K562 (cell line): ENCODE data around the gene POLR3K. TPM values are rescaled to one million over a fixed set of nuclear protein-coding genes. Genes with fewer than 3 reads are reported as not detected.

Source experiments
- ATAC-seq: fragments of 200-7000 bp; cut with Tn5 transposase; 3 replicates; pipeline ENCODE4 v1.9.1; 2020; ENCODE audit warnings: moderate library complexity
- BruUV-seq: library from RNA; stranded (reverse); fragments of 400-500 nt; replicated peaks from 2 replicates; lab custom pipeline; 2021; lab: Mats Ljungman, UMichigan
- CTCF ChIA-PET: fragments of 300-600 bp; formaldehyde crosslinking; extraction: SDS; loops from one replicate; lab custom pipeline; 2021; ENCODE audit warnings: low intra/inter-chr PET ratio; lab: Yijun Ruan, JAX
- POLR2A ChIA-PET: fragments of 300-600, 350-650 bp; sonication (Branson Sonifier 250); formaldehyde crosslinking; extraction: SDS; loops from one replicate; lab custom pipeline; 2021; ENCODE audit warnings: antibody characterized with exemption, inconsistent platforms; lab: Yijun Ruan, JAX
- DNase-seq, 4 experiments: peaks; one replicate each; pipeline versions ENCODE4 v3.0.0 to v3.0.0-alpha.2; 2011 to 2018; ENCODE audit warnings: low spot score in 3 of 4, mixed read lengths in 3 of 4; ENCODE audit errors: extremely low read depth in 1 of 4
- FAIRE-seq: peaks from 2 replicates; lab custom pipeline; 2011; peaks lifted over from hg19 to GRCh38; lab: Jason Lieb, UNC
- H2AFZ ChIP-seq: 2 replicates; pipeline ENCODE4 v1.6.0; 2011; ENCODE audit warnings: low read depth, low read length, control low read depth, inconsistent platforms
- H3K27ac ChIP-seq: fragments of 200-600 bp; 3 replicates; pipeline ENCODE4 v1.8.0; 2011; ENCODE audit warnings: low read depth, mild to moderate bottlenecking, control low read depth, inconsistent platforms, low read length, moderate library complexity, mixed read lengths; ENCODE audit errors: extremely low read depth
- H3K27me3 ChIP-seq, 2 experiments: fragments of 300-600 bp in 1 of 2; 2 replicates in 1 of 2; 3 replicates in 1 of 2; pipeline versions ENCODE4 v1.6.0 to v1.8.0; 2011; ENCODE audit warnings: inconsistent platforms in 2 of 2, low read length in 2 of 2, mild to moderate bottlenecking in 1 of 2, mixed read lengths in 1 of 2, moderate library complexity in 1 of 2; ENCODE audit not compliant: control insufficient read depth in 2 of 2, insufficient read depth in 2 of 2
- H3K36me3 ChIP-seq: fragments of 300-600 bp; 3 replicates; pipeline ENCODE4 v1.8.0; 2011; ENCODE audit warnings: mild to moderate bottlenecking, low read length, inconsistent platforms; ENCODE audit not compliant: control insufficient read depth, insufficient read depth
- H3K4me1 ChIP-seq, 2 experiments: fragments of 200-600 bp in 1 of 2; replicated peaks in 1 of 2; 2 replicates in 1 of 2; 3 replicates in 1 of 2; pipeline versions ENCODE4 v1.5.1 to v1.8.0; 2011; ENCODE audit warnings: inconsistent platforms in 2 of 2, low read length in 2 of 2, mild to moderate bottlenecking in 1 of 2, mixed read lengths in 1 of 2, moderate library complexity in 1 of 2; ENCODE audit not compliant: control insufficient read depth in 2 of 2, insufficient read depth in 2 of 2
- H3K4me2 ChIP-seq: 2 replicates; pipeline ENCODE4 v1.6.1; 2011; ENCODE audit warnings: low read length, control low read depth, inconsistent platforms, mixed read lengths; ENCODE audit not compliant: insufficient read depth
- H3K4me3 ChIP-seq: fragments of 200-600 bp; sonication (generic), shearing (Covaris generic); 2 replicates; pipeline ENCODE4 v1.5.1; 2016; ENCODE audit warnings: control low read depth, inconsistent platforms
- H3K79me2 ChIP-seq: fragments of 200-600 bp; 3 replicates; pipeline ENCODE4 v1.8.0; 2011; ENCODE audit warnings: low read length, inconsistent platforms; ENCODE audit not compliant: control insufficient read depth, insufficient read depth
- H3K9ac ChIP-seq, 2 experiments: 2 replicates each; pipeline versions ENCODE4 v1.6.0 to v1.6.1; 2011; ENCODE audit warnings: low read depth in 2 of 2, low read length in 2 of 2, control low read depth in 1 of 2, inconsistent platforms in 1 of 2, mild to moderate bottlenecking in 1 of 2, mixed read lengths in 1 of 2; ENCODE audit not compliant: insufficient read depth in 1 of 2
- H3K9me1 ChIP-seq: one replicate; pipeline ENCODE4 v1.6.0; 2011; ENCODE audit warnings: inconsistent platforms, mild to moderate bottlenecking, low read length, moderate library complexity; ENCODE audit not compliant: control insufficient read depth, insufficient read depth
- H3K9me3 ChIP-seq: replicated peaks from 2 replicates; pipeline ENCODE4 v1.5.1; 2011; ENCODE audit warnings: low read depth, low read length, inconsistent platforms; ENCODE audit not compliant: control insufficient read depth, insufficient read depth
- H4K20me1 ChIP-seq: replicated peaks from 2 replicates; pipeline ENCODE4 v1.6.1; 2011; ENCODE audit warnings: low read length, inconsistent platforms, mixed read lengths; ENCODE audit not compliant: control insufficient read depth, insufficient read depth
- KAT7 ChIP-seq: sonication (generic); formaldehyde crosslinking; IDR thresholded peaks from 2 replicates; pipeline ENCODE4 v1.8.0; 2022; ENCODE audit warnings: missing genetic modification reagents, mild to moderate bottlenecking, borderline replicate concordance
- KDM5B ChIP-seq: fragments of 200-600 bp; sonication (generic); IDR thresholded peaks from 2 replicates; pipeline ENCODE4 v1.6.1; 2012; ENCODE audit warnings: low read depth, mild to moderate bottlenecking, moderate library complexity, low read length, control low read depth, inconsistent platforms; ENCODE audit not compliant: insufficient replicate concordance
- KLF16 ChIP-seq: IDR thresholded peaks from 2 replicates; pipeline ENCODE4 v1.6.1; 2016; ENCODE audit warnings: antibody characterized with exemption
- MCM5 ChIP-seq: fragments of 450-650 bp; IDR thresholded peaks from 2 replicates; pipeline ENCODE4 v1.6.1; 2016; ENCODE audit warnings: low read depth
- MYBL2 ChIP-seq, 2 experiments: fragments of 450-650 bp in 1 of 2; sonication (generic) in 1 of 2; formaldehyde crosslinking in 1 of 2; IDR thresholded peaks; 2 replicates each; pipeline versions ENCODE4 v1.6.1 to v1.8.1; 2017 to 2022; ENCODE audit warnings: borderline replicate concordance in 1 of 2, inconsistent platforms in 1 of 2, low read depth in 1 of 2, mild to moderate bottlenecking in 1 of 2, missing genetic modification reagents in 1 of 2, moderate library complexity in 1 of 2
- MYNN ChIP-seq, 2 experiments: sonication (generic); formaldehyde crosslinking in 1 of 2; IDR thresholded peaks; 2 replicates each; pipeline versions ENCODE4 v1.5.0 to v1.6.1; 2016 to 2020; ENCODE audit warnings: antibody characterized with exemption in 1 of 2, missing genetic modification reagents in 1 of 2
- POLR2AphosphoS5 ChIP-seq: IDR thresholded peaks from 2 replicates; pipeline ENCODE4 v1.6.1; 2011; ENCODE audit warnings: mild to moderate bottlenecking, low read depth, low read length, moderate library complexity; ENCODE audit not compliant: control insufficient read depth, insufficient read depth
- POU5F1 ChIP-seq: fragments of 150-350 bp; IDR thresholded peaks from 2 replicates; pipeline ENCODE4 v1.6.1; 2014; ENCODE audit warnings: borderline replicate concordance, low read length, low read depth, mild to moderate bottlenecking; ENCODE audit not compliant: partially characterized antibody
- SMARCB1 ChIP-seq: IDR thresholded peaks from 2 replicates; pipeline ENCODE4 v1.6.1; 2011; ENCODE audit warnings: improper control_type of control experiment, low read depth; ENCODE audit not compliant: insufficient read length
- XRCC3 ChIP-seq: fragments of 450-650 bp; IDR thresholded peaks from 2 replicates; pipeline ENCODE4 v1.6.1; 2017; ENCODE audit warnings: mild to moderate bottlenecking, moderate library complexity
- ZBTB8A ChIP-seq: fragments of 450-650 bp; IDR thresholded peaks from 2 replicates; pipeline ENCODE4 v1.6.1; 2018; ENCODE audit warnings: mild to moderate bottlenecking, moderate library complexity; ENCODE audit not compliant: partially characterized antibody
- ZNF444 ChIP-seq: fragments of 250-450 bp; sonication (Bioruptor Pico); IDR thresholded peaks from 2 replicates; pipeline ENCODE4 v1.4.0; 2020; ENCODE audit warnings: mild to moderate bottlenecking, moderate library complexity
- ZNF507 ChIP-seq: conservative IDR thresholded peaks from 2 replicates; pipeline ENCODE4 v1.6.1; 2017; ENCODE audit warnings: missing genetic modification characterization, missing compliant biosample characterization
- WGBS: fragments of 100-300 bp; shearing (Covaris generic); methylation state at CpG from one replicate; pipeline ENCODE4 v1.1.6; 2016; ENCODE audit warnings: low coverage, mixed read lengths; ENCODE audit not compliant: insufficient coverage; ENCODE audit errors: missing lambda C conversion rate; 5-methylcytosine and 5-hydroxymethylcytosine counted together
- in situ Hi-C: fragments of 300-500 bp; cut with MboI; formaldehyde crosslinking; loops from 4 replicates; pipeline ENCODE4 v1.15.0; 2018; ENCODE audit warnings: inconsistent platforms, mixed read lengths
- intact Hi-C: fragments of 100-400 bp; cut with micrococcal nuclease; formaldehyde crosslinking; loops from 2 replicates; pipeline ENCODE4 v1.14.2; 2022
- polyA plus RNA-seq, 8 experiments: library from polyadenylated mRNA; depleted of rRNA in 4 of 8; stranded (reverse) in 5 of 8; unstranded in 3 of 8; fragments of >200 nt; fragmentation: Nextera tagmentation in 2 of 8; fragmentation: Illumina TruSeq in 1 of 8; extraction: Ambion mirVana in 2 of 8; extraction: Trizol in 1 of 8; gene quantifications; 2 replicates each; pipeline versions ENCODE4 v1.2.1 to v1.2.3, GENCODE V29; 2011 to 2014; ENCODE audit warnings: inconsistent platforms in 1 of 8, missing spikeins in 1 of 8
- total RNA-seq, 7 experiments: library from RNA; depleted of rRNA in 6 of 7; stranded (reverse); fragments of >200 nt in 6 of 7; fragmentation: Illumina TruSeq in 2 of 7; extraction: Trizol in 2 of 7; gene quantifications; 2 replicates each; pipeline versions ENCODE4 v1.2.1 to v1.2.3, GENCODE V29; 2011 to 2021; ENCODE audit warnings: low replicate concordance in 1 of 7
- TF ChIP-seq, protein P1 (sequence below): sonication (generic); formaldehyde crosslinking; IDR thresholded peaks from 2 replicates; pipeline ENCODE4 v1.8.1; 2023; ENCODE audit warnings: mild to moderate bottlenecking, missing genetic modification reagents

Gene POLR3K
- total and polyA plus RNA-seq, 9 of the 15 experiments (the other 6 are each of a cell fraction or from before 2014, with no cell fraction given) = 42.1 to 315 (median 86.7) TPM

DNA sequence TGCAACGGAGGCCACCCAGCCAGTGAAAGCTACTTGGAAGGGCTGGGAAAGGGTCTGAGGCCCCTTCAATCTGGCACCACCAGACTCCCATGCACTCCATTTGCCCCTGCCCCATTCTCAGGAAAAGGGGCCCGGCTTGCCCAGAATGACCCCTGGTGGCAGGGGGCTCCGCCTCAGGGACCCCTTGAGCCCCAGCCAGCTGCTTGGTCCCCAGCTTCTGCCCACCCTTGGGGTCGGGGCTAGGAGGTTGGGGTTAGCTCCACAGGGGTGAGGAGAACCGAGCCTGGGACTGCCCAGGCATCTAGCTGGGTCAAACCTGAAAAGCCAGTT lies 17.8 kb upstream of the POLR3K start:
- H3K4me2 ChIP-seq = peak overlapping the region; percentile 76; the same call in 1 of the 2 replicates
- WGBS = 63% methylated on average over 2 of the region's 5 CpGs
- TF ChIP-seq POU5F1 (no peak), ZBTB8A (no peak), KDM5B (peak; percentile 7)
- intact Hi-C loops = no loop called here
- H4K20me1 ChIP-seq = peaks cover 13% of the 10 kb centered on the region
- ATAC-seq = no peak
- peak overlapping the region in 1 of 2 experiments; percentile 91; a peak in 2 of 4 replicates for H3K9ac ChIP-seq
- peaks cover 18 to 71% of the 10 kb centered on the region in 2 experiments for H3K4me1 ChIP-seq
- no peaks in the 10 kb centered on the region for H3K79me2 ChIP-seq
- no peak overlapping the region for H3K4me3 ChIP-seq
- POLR2A ChIA-PET = interaction anchor here (0.6 to 4.4 kb wide), 5 partner anchors 11 to 22 kb away, joined by 3 to 18 read pairs (median 4); partner anchors contain the start of genes POLR3K and SNRNP25
- FAIRE-seq = no peak
- no peaks in the 10 kb centered on the region for H3K27me3 ChIP-seq
- no peak for DNase-seq
- no TSS peak for BruUV-seq
- no peak overlapping the region for H2AFZ ChIP-seq
- peaks cover 3% of the 10 kb centered on the region for H3K9me1 ChIP-seq
- H3K36me3 ChIP-seq = no peaks in the 10 kb centered on the region
- CTCF ChIA-PET = no interaction called here
- in situ Hi-C loops = no loop called here
- no peak overlapping the region for H3K27ac ChIP-seq
- no peaks in the 10 kb centered on the region; the same call in 1 of the 2 replicates for H3K9me3 ChIP-seq

GRCh38 chr16:69181-69580 lies 15.8 kb upstream of the POLR3K start:
- WGBS = 51% methylated on average over 8 of the region's 8 CpGs
- no peaks in the 10 kb centered on the region for H3K27me3 ChIP-seq
- BruUV-seq = no TSS peak
- peaks cover 5 to 72% of the 10 kb centered on the region in 2 experiments; a peak in 4 of 5 replicates for H3K4me1 ChIP-seq
- no peaks in the 10 kb centered on the region for H3K9me1 ChIP-seq
- DNase-seq (no peak), FAIRE-seq (no peak), ATAC-seq (no peak)
- no peaks in the 10 kb centered on the region; the same call in 1 of the 2 replicates for H3K9me3 ChIP-seq
- H3K79me2 ChIP-seq = no peaks in the 10 kb centered on the region
- intact Hi-C loops = no loop called here
- H3K4me2 ChIP-seq = no peak overlapping the region
- ChIA-PET CTCF (interaction anchor here (7.3 kb wide), 1 partner anchor 28 kb away, joined by 125 read pairs; no protein-coding TSS in a partner anchor), POLR2A (interaction anchor here (0.6 to 4.4 kb wide), 7 partner anchors 9 to 141 kb away, joined by 3 to 18 read pairs (median 3); partner anchors contain the start of genes POLR3K and SNRNP25)
- in situ Hi-C loops = no loop called here
- H4K20me1 ChIP-seq = peaks cover 13% of the 10 kb centered on the region
- no peak overlapping the region for H2AFZ ChIP-seq
- H3K4me3 ChIP-seq = no peak overlapping the region
- no peaks in the 10 kb centered on the region for H3K36me3 ChIP-seq
- 0 out of 4 replicates have a peak overlapping the region, but pooled peaks of 1 of the 2 experiments have one; percentile 8 for H3K9ac ChIP-seq
- no peak overlapping the region for H3K27ac ChIP-seq
- TF ChIP-seq KLF16 (no peak), ZNF507 (tag) (no peak), XRCC3 (no peak), MYNN (IDR thresholded peaks at IDR 0.05) (no peak), MYNN (CRISPR knock-in tag; IDR thresholded peaks at IDR 0.05) (no peak), ZNF444 (CRISPR knock-in tag) (no peak), MYBL2 (IDR thresholded peaks at IDR 0.05; ENCODE audit: low read depth) (no peak), MYBL2 (CRISPR knock-in tag; IDR thresholded peaks at IDR 0.05; ENCODE audit: borderline replicate concordance) (no peak), MCM5 (no peak), SMARCB1 (no peak), KAT7 (CRISPR knock-in tag) (no peak), POLR2AphosphoS5 (no peak)
- TF ChIP-seq, protein P1, sequence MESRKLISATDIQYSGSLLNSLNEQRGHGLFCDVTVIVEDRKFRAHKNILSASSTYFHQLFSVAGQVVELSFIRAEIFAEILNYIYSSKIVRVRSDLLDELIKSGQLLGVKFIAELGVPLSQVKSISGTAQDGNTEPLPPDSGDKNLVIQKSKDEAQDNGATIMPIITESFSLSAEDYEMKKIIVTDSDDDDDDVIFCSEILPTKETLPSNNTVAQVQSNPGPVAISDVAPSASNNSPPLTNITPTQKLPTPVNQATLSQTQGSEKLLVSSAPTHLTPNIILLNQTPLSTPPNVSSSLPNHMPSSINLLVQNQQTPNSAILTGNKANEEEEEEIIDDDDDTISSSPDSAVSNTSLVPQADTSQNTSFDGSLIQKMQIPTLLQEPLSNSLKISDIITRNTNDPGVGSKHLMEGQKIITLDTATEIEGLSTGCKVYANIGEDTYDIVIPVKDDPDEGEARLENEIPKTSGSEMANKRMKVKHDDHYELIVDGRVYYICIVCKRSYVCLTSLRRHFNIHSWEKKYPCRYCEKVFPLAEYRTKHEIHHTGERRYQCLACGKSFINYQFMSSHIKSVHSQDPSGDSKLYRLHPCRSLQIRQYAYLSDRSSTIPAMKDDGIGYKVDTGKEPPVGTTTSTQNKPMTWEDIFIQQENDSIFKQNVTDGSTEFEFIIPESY (CRISPR knock-in tag) = no peak
